SKM-1 treated with dmso at 0.1 percent for 144 hours (cell line): ENCODE results near the gene TMEM179.

ENCODE experiments used
- DNase-seq: peaks from one replicate; lab custom pipeline; 2025; ENCODE audit not compliant: unreplicated experiment; lab: John Stamatoyannopoulos, UW

TMEM179 gene

GRCh38 chr14:104547310-104547997 is 57.1 kb downstream of the TMEM179 start:
- no peak for DNase-seq

GRCh38 chr14:104546591-104547309 is 57.8 kb downstream of the TMEM179 start:
- DNase-seq: no peak

- no peak for DNase-seq
Measured at GRCh38 chr14:104545942-104546501, 58.5 kb downstream of the TMEM179 start.

GRCh38 chr14:104545151-104545941 is 59.2 kb downstream of the TMEM179 start:
- DNase-seq: no peak

- DNase-seq: no peak
Measured at GRCh38 chr14:104544362-104544961, 60.1 kb downstream of the TMEM179 start.

- no peak for DNase-seq
Measured at GRCh38 chr14:104542871-104543830, 61.4 kb downstream of the TMEM179 start.

- no peak for DNase-seq
Measured at GRCh38 chr14:104541905-104542465, 62.6 kb downstream of the TMEM179 start.
